B cell (primary cell): ENCODE results near the gene PIP5K1A.

Source experiments
- CTCF ChIP-seq: fragments of 200-600 bp; IDR thresholded peaks from one replicate; pipeline ENCODE4 v1.8.0; 2022; ENCODE audit warnings: antibody characterized with exemption, mild to moderate bottlenecking
- EZH2 ChIP-seq: IDR thresholded peaks from 2 replicates; pipeline ENCODE4 v1.6.1; 2012; ENCODE audit warnings: borderline replicate concordance, low read depth, mild to moderate bottlenecking, moderate library complexity, low read length; ENCODE audit not compliant: insufficient read depth, poor library complexity, severe bottlenecking

- no peak for TF ChIP-seq CTCF
- TF ChIP-seq EZH2 = no peak
These were observed 61.0 kb downstream of the PIP5K1A start for GRCh38 chr1:151259351-151259750.
